Mucosa of descending colon (tissue), 3 donors: ENCODE measurements around the gene CALR. TPM values are rescaled to one million over a fixed set of nuclear protein-coding genes. Genes with fewer than 3 reads are reported as not detected.

Experiments
- ATAC-seq: fragments of 200-7000 bp; cut with Tn5 transposase; one replicate; pipeline ENCODE4 v1.9.1; 2020; ENCODE audit warnings: mild to moderate bottlenecking, moderate library complexity
- DNase-seq, 3 donors: peaks; one replicate each; pipeline ENCODE4 v3.0.0-alpha.2; 2020
- H3K36me3 ChIP-seq: fragments of 200-600 bp; one replicate; pipeline ENCODE4 v1.8.0; 2021; ENCODE audit warnings: low read depth, mild to moderate bottlenecking
- H3K4me1 ChIP-seq: fragments of 200-600 bp; one replicate; pipeline ENCODE4 v1.8.0; 2021; ENCODE audit warnings: low read depth, mild to moderate bottlenecking
- H3K4me3 ChIP-seq: fragments of 200-600 bp; one replicate; pipeline ENCODE4 v1.8.0; 2021; ENCODE audit warnings: mild to moderate bottlenecking
- H3K9me3 ChIP-seq: fragments of 200-600 bp; one replicate; pipeline ENCODE4 v1.8.0; 2021; ENCODE audit warnings: mild to moderate bottlenecking
- intact Hi-C, 2 donors: fragments of 100-400 bp; cut with DNase I in 1 of 2; cut with micrococcal nuclease in 1 of 2; formaldehyde crosslinking; loops; one replicate each; pipeline versions ENCODE4 v1.11.0 to v1.11.1; 2022; cut with DNase I, micrococcal nuclease
- total RNA-seq, 3 donors: library from RNA; stranded (reverse); fragmentation: NEBNext Ultra II Directional in 2 of 3; extraction: Animal tissue kit (Norgen Biotek cat#: 25700) in 2 of 3; gene quantifications; one replicate each; pipeline versions ENCODE4 v1.2.1 to v1.2.4, GENCODE V29; 2021 to 2023
- TF ChIP-seq, protein P1 (sequence below): fragments of 200-600 bp; IDR thresholded peaks from one replicate; pipeline ENCODE4 v1.8.0; 2022; ENCODE audit warnings: antibody characterized with exemption, mild to moderate bottlenecking
- donor health status: DM: no; HTN: no; CAD: no; lungs with moderate emphysema.
- donor health status: DM: no; HTN: no; CAD: no.
- donor health status: DM: no; HTN: yes; CAD: no.

Gene CALR
- total RNA-seq, 3 donors from 2014 or later, result 433 to 945 (median 637) TPM

DNA sequence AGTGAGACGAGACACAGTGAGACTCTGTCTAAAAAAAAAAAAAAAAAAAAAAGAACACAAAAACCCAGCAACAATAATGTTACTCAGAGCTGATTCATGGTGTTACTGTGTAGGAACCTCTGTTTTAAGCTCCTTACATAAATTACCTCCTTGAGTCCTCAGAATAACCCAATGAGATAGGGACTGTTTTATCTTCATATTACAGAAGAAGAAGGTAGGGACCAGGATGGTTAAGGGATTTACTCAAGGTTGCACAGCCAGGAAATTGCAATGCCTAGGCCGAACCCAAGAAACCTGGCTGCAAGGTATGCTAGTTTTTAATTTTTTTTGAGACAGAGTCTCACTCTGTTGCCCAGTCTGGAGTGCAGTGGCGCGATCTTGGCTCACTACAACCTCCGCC lies 29.5 kb downstream of the CALR start:
- no peak for ATAC-seq
- TF ChIP-seq, protein P1, sequence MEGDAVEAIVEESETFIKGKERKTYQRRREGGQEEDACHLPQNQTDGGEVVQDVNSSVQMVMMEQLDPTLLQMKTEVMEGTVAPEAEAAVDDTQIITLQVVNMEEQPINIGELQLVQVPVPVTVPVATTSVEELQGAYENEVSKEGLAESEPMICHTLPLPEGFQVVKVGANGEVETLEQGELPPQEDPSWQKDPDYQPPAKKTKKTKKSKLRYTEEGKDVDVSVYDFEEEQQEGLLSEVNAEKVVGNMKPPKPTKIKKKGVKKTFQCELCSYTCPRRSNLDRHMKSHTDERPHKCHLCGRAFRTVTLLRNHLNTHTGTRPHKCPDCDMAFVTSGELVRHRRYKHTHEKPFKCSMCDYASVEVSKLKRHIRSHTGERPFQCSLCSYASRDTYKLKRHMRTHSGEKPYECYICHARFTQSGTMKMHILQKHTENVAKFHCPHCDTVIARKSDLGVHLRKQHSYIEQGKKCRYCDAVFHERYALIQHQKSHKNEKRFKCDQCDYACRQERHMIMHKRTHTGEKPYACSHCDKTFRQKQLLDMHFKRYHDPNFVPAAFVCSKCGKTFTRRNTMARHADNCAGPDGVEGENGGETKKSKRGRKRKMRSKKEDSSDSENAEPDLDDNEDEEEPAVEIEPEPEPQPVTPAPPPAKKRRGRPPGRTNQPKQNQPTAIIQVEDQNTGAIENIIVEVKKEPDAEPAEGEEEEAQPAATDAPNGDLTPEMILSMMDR, result no peak

DNA sequence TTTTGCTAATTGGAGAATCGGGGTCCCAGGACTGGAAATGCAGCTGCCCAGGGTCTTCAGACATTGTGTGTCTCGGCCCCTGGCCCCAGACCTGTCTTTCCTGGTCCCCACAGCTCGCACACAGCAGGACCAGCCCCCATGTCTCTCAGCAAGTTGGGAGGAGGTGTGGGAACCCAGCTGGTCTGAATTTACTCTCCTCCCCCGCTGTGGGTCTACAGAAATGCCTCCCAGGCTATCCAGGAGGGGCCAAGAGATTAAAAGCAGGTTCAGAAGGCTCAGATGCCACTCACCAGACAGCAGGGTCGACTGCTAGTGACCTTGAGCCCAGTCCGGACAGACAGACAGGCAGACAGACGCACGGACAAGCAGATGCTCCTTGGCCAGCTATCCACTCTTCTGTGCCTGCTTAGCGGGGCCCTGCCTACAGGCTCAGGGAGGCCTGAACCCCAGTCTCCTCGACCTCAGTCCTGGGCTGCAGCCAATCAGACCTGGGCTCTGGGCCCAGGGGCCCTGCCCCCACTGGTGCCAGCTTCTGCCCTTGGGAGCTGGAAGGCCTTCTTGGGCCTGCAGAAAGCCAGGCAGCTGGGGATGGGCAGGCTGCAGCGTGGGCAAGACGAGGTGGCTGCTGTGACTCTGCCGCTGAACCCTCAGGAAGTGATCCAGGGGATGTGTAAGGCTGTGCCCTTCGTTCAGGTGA lies 31.0 kb downstream of the CALR start, which contains the start of gene DAND5:
DAND5 (plus strand) TSS at position 285 of the 697 bp plus-strand sequence; CDS start at position 370, 85 bp downstream.
- ATAC-seq (no peak), DNase-seq (no peak)
- Histone ChIP-seq H3K9me3 (no peaks in the 10 kb centered on the region), H3K36me3 (no peaks in the 10 kb centered on the region), H3K4me1 (no peaks in the 10 kb centered on the region), H3K4me3 (no peak within 1 kb of the TSS)
- TF ChIP-seq, protein P1, result no peak
- intact Hi-C loops, result no loop called here

More for the DNA sequence above, 29.5 kb downstream of the CALR start:
- DNase-seq, result no peak
- intact Hi-C loops, result no loop called here
- H3K4me1 ChIP-seq, result no peaks in the 10 kb centered on the region
- no peaks in the 10 kb centered on the region for H3K9me3 ChIP-seq
- no peaks in the 10 kb centered on the region for H3K36me3 ChIP-seq
- no peak overlapping the region for H3K4me3 ChIP-seq

DNA sequence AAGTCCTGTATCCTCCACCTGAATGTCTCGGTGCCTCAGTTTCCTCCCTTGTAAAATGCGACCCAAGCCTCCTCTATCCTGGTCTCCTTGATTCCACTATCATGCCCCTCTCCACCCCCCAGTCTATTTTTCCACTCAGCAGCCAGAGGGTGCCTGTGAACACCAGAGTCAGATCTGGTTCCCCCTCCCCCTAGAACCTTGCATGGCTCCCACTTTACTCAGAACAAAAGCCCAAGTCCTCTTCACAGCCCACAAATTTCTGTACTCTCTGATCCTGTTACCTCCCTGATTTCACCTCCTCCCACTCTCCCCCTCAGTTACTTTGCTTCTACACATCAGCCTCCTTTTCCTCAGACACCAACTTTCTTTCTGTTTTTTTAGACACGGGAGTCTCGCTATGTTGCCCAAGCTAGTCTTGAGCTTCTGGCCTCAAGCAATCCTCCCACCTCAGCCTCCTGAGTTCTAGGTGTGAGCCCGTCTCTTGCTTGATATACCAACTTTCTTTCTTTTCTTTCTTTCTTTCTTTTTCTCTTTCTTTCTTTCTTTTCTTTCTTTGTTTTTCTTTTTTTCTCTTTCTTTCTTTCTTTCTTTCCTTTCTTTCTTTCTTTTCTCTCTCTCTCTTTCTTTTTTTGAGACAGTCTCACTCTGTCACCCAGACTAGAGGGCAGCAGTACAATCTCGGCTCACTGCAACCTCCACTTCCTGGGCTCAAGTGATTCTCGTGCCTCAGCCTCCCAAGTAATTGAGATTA lies 31.8 kb downstream of the CALR start:
- Histone ChIP-seq H3K4me3 (no peak overlapping the region), H3K36me3 (no peaks in the 10 kb centered on the region), H3K4me1 (no peaks in the 10 kb centered on the region), H3K9me3 (no peaks in the 10 kb centered on the region)
- TF ChIP-seq, protein P1, result no peak
- DNase-seq, result no peak
- intact Hi-C loops, result loop anchor here in 1 of 2 donors (10.0 kb wide), 1 partner anchor 295 kb away; no protein-coding TSS in a partner anchor
- ATAC-seq, result no peak

DNA sequence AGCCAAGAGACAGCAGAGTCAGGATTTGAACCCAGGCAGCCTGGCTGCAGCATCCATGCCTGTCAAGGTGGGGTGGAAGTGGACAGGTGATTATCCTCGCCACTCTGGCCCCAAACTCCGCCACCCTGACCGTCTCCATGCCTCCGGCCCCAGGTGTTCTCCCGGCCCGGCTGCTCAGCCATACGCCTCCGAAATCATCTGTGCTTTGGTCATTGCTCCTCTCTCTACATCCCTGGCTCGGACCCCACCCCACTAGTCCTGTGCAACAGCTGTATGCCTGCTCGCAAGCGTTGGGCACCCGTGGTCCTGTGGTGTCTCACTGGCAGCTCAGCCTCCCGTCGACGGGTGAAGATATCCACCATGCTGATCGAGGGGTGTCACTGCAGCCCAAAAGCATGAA lies 34.8 kb downstream of the CALR start:
- Histone ChIP-seq H3K36me3 (peaks cover 4% of the 10 kb centered on the region), H3K9me3 (no peaks in the 10 kb centered on the region), H3K4me1 (no peaks in the 10 kb centered on the region), H3K4me3 (no peak overlapping the region)
- DNase-seq, result no peak
- TF ChIP-seq, protein P1, result no peak
- ATAC-seq, result no peak
- intact Hi-C loops, result loop anchor here in 1 of 2 donors (10.0 kb wide), 1 partner anchor 292 kb away; no protein-coding TSS in a partner anchor

DNA sequence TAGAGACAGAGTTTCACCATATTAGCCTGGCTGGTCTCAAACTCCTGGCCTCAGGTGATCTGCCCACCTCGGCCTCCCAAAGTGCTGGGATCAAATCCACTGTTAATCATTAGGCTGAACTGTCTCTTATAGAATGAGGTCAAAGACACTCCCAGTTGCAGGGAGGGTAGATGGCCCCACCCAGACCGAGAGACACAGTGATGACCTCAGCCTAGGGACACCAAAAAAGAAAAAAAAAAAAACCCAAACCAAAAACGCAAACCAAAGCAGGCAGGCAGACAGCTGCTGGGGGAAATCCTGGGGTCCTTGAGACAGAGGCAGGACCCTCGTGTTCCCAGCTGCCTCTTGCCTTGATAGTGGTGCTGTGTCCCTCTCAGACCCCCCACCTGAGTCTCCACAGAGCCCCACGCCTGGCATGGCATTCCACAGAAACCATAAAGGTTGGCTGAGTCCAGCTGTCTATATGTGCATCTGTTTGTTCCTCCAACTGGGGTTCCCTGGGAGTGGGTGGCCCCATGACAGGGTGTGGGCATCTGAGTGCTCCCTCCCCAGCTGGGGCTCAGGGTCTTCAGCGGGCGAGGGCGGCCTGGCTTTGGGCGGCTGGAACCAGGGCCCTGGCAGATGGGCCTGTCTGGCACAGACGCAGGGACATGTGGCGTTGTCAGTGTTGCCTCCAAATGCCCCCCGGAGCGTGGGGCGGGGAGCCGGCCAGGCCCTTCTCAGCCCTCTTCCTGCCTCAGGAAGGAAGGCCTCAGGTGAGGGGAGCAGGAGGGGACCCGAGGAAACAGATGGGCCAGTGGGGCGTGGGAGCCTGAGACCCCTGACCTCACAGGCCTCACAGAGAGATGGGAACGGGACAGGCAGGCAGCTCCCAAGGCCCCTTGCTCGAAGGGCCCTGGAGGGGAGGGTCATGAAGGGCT lies 36.2 kb downstream of the CALR start:
- TF ChIP-seq, protein P1, result no peak
- H3K4me3 ChIP-seq, result no peak overlapping the region
- ATAC-seq (no peak), DNase-seq (no peak)
- H3K9me3 ChIP-seq, result no peaks in the 10 kb centered on the region
- no peaks in the 10 kb centered on the region for H3K4me1 ChIP-seq
- intact Hi-C loops, result loop anchor here in 1 of 2 donors (10.0 kb wide), 1 partner anchor 290 kb away; no protein-coding TSS in a partner anchor
- H3K36me3 ChIP-seq, result peaks cover 4% of the 10 kb centered on the region
